ENCODE results near the gene AXDND1. TPM values are rescaled to one million over a fixed set of nuclear protein-coding genes. Genes with fewer than 3 reads are reported as not detected.

AXDND1 gene
- total and polyA plus RNA-seq, 9 of the 15 experiments (the other 6 are each of a cell fraction or from before 2014, with no cell fraction given) = 0.03 to 0.13 (median 0.06) TPM; not detected in 5

DNA sequence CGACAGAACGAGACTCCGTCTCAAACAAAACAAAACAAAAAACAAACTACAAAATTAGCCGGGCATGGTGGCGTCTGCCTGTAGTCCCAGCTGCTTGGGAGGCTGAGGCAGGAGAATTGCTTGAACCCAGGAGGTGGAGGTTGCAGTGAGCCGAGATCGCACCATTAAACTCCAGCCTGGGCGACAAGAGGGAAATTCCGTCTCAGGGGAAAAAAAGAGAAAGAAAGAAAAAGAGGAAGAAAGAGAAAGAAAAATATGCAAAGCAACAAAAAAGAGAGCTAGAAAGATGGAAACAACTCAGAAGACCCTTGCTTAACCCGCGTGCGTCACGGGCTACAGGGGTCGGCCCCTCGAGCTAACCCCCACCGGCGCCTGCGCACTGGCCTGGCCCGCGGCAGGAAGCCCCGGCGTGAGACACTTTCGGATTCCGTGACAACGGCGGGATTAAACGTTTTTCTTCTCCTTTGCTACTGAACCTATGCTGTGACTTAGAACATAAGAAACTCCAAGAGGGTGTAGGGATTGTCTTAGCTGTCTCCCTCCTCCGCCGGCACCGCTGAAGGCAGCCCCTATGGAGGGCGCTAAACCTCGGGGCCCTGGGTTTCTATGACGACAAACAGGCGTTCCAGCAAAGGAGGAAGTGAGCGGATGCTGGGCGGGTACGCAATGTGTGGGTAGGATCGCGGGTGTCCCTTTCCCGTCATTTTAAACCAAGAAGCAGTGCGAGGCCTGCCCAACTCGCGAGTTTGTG lies at the start of gene AXDND1 (continued):
- TF ChIP-seq NFE2 (IDR thresholded peaks at IDR 0.05; ENCODE audit: low read depth) (peak; percentile 84), CTBP1 (IDR thresholded peaks at IDR 0.05; ENCODE audit: borderline replicate concordance) (peak; percentile 73; the same call in 1 of the 2 replicates), ZFP30 (CRISPR knock-in tag; IDR thresholded peaks at IDR 0.05; ENCODE audit: borderline replicate concordance) (no peak), L3MBTL2 (IDR thresholded peaks at IDR 0.05) (peak; percentile 84), NR4A1 (CRISPR knock-in tag; IDR thresholded peaks at IDR 0.05) (no peak), NR4A1 (tag; IDR thresholded peaks at IDR 0.05) (no peak), XRCC5 (IDR thresholded peaks at IDR 0.05; ENCODE audit: low read depth, low read length) (peak; percentile 67), RBFOX2 (IDR thresholded peaks at IDR 0.05; ENCODE audit: low read depth, low read length) (peak; percentile 75), HDAC2 (IDR thresholded peaks at IDR 0.05) (peak; percentile 49; the same call in 1 of the 2 replicates), NR2C2 (CRISPR knock-in tag; IDR thresholded peaks at IDR 0.05) (peak; percentile 47; the same call in 1 of the 2 replicates), NR2C2 (tag; IDR thresholded peaks at IDR 0.05) (peak; percentile 92), PHF20 (IDR thresholded peaks at IDR 0.05; ENCODE audit: partially characterized antibody) (peak; percentile 78), MYBL2 (IDR thresholded peaks at IDR 0.05; ENCODE audit: low read depth) (no peak; the same call in 1 of the 2 replicates), MYBL2 (CRISPR knock-in tag; IDR thresholded peaks at IDR 0.05; ENCODE audit: borderline replicate concordance) (no peak), SIN3B (IDR thresholded peaks at IDR 0.05; ENCODE audit: low read depth) (peak; percentile 61; the same call in 1 of the 2 replicates), PCBP2 (IDR thresholded peaks at IDR 0.05; ENCODE audit: low read depth, low read length, poor library complexity, severe bottlenecking) (no peak), SMARCA5 (IDR thresholded peaks at IDR 0.05) (peak; percentile 89; the same call in 1 of the 2 replicates), ILK (tag; IDR thresholded peaks at IDR 0.05; ENCODE audit: borderline replicate concordance, low read depth) (no peak)
- TF ChIP-seq, protein P1, sequence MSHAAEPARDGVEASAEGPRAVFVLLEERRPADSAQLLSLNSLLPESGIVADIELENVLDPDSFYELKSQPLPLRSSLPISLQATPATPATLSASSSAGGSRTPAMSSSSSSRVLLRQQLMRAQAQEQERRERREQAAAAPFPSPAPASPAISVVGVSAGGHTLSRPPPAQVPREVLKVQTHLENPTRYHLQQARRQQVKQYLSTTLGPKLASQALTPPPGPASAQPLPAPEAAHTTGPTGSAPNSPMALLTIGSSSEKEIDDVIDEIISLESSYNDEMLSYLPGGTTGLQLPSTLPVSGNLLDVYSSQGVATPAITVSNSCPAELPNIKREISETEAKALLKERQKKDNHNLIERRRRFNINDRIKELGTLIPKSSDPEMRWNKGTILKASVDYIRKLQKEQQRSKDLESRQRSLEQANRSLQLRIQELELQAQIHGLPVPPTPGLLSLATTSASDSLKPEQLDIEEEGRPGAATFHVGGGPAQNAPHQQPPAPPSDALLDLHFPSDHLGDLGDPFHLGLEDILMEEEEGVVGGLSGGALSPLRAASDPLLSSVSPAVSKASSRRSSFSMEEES (CRISPR knock-in tag; IDR thresholded peaks at IDR 0.05) = no peak
- TF ChIP-seq, protein P2, sequence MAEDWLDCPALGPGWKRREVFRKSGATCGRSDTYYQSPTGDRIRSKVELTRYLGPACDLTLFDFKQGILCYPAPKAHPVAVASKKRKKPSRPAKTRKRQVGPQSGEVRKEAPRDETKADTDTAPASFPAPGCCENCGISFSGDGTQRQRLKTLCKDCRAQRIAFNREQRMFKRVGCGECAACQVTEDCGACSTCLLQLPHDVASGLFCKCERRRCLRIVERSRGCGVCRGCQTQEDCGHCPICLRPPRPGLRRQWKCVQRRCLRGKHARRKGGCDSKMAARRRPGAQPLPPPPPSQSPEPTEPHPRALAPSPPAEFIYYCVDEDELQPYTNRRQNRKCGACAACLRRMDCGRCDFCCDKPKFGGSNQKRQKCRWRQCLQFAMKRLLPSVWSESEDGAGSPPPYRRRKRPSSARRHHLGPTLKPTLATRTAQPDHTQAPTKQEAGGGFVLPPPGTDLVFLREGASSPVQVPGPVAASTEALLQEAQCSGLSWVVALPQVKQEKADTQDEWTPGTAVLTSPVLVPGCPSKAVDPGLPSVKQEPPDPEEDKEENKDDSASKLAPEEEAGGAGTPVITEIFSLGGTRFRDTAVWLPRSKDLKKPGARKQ (CRISPR knock-in tag; IDR thresholded peaks at IDR 0.05) = no peak

All from K562 (cell line).